NCI-H1105 treated with DMSO at 0.1 percent for 48 hours (cell line): Measurements from ENCODE around the gene PRRC2C.
"Not testable (repeated sequence)": the region's sequence is repeated elsewhere in the genome, so short reads cannot be mapped to it uniquely, and the experiment has no call there.

Source experiments
- DNase-seq: peaks from one replicate; lab custom pipeline; 2025; lab: John Stamatoyannopoulos, UW

The PRRC2C gene

GRCh38 chr1:171585715-171586114 lies 100.4 kb downstream of the PRRC2C start:
- DNase-seq: no peak

DNA sequence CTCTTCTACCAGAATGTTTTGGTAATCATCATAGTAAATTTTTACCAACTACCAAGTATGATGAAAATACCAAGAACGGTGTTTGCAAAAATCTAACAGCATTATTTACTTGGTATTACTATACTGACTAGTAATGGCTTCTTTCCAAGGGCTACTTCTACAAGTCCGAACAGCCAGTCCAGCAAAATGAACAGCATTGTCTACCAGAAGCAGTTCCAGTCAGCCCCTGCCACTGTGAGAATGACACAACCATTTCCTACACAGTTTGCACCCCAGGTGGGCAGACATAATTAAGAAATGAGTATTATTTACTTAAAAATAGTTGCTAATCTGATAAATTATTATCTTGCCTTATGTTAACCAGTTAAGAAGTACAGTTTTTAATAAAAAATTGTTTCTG lies 102.9 kb downstream of the PRRC2C start:
- no peak for DNase-seq

- no peak for DNase-seq
Observed at GRCh38 chr1:171590022-171590421, 104.7 kb downstream of the PRRC2C start.

GRCh38 chr1:171595324-171595723 lies 110.0 kb downstream of the PRRC2C start:
- no peak for DNase-seq

GRCh38 chr1:171596119-171596518 lies 110.8 kb downstream of the PRRC2C start:
- DNase-seq: no peak

- no peak for DNase-seq
Observed at GRCh38 chr1:171596705-171597104, 111.4 kb downstream of the PRRC2C start.

DNA sequence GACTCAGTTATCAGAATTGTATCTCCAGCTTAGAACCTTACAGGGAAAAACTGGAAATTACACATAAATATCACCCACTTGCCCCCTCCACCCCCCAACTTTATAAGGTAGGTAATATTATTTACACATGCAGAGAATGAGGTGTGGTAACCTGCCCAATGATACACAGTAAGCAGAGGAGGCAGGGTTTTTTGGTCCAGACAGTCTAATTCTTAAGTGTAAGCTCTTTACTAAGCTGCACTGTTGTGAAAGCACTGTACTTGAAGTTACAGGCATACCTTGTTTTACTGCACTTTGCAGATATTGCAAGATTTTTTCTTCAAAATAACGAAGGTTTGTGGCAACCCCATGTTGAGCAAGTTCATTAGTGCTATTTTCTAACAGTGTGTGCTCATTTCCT lies 111.9 kb downstream of the PRRC2C start:
- DNase-seq: no peak

DNA sequence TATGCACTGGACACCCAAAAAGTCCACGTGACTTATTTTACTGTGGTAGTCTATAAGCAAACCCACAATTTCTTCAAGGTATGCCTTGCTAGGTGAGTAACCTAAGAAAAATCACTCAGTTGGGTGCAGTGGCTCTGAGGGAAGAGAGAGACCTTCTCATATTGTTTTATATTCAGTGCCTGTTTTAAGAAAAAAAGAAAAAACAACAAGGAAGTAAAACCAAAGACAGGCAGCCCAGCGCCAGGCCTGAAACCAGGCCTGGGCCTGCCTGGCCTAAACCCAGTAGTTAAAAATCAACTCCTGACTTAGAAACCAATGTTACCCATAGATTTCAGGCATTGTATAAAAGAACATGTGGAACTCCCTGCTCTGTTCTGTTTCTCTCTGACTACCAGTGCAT lies 115.0 kb downstream of the PRRC2C start:
- DNase-seq: not testable (repeated sequence)

- DNase-seq: no peak
Observed at GRCh38 chr1:171600862-171601261, 115.5 kb downstream of the PRRC2C start.

DNA sequence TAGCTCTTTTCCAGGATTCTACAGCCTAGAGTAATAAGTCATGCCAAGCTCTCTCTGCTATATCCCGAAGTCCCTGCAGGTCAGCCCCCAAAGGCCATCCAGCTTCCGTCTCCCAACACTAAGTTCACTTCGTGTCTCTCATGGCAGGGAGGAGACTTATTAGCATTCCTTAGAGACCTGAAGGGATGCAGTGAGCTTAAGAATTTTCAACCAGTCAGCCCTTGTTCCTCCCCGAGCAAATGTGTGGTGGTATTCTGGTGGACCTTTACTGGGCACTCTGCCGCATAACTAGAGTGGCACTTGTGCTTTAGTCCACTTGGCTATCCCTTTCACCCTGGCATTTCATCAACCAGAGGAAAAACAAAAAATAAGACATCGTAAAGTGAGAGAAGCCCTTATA lies 117.7 kb downstream of the PRRC2C start:
- DNase-seq: not testable (repeated sequence)

DNA sequence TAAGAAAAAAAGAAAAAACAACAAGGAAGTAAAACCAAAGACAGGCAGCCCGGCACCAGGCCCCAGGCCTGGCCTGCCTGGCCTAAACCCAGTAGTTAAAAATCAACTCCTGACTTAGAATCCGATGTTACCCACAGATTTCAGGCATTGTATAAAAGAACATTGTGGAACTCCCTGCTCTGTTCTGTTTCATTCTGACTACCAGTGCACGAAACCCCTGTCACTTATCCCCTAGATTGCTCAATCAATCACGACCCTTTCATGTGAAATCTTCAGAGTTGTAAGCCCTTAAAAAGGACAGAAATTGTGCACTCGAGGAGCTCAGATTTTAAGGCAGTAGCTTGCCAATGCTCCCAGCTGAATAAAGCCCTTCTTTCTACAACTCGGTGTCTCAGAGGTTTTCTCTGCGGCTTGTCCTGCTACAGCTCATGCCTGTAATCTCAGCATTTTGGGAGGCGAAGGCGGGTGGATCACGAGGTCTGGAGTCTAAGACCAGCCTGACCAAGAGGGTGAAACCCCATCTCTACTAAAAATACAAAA lies 121.1 kb downstream of the PRRC2C start:
- no peak for DNase-seq

DNA sequence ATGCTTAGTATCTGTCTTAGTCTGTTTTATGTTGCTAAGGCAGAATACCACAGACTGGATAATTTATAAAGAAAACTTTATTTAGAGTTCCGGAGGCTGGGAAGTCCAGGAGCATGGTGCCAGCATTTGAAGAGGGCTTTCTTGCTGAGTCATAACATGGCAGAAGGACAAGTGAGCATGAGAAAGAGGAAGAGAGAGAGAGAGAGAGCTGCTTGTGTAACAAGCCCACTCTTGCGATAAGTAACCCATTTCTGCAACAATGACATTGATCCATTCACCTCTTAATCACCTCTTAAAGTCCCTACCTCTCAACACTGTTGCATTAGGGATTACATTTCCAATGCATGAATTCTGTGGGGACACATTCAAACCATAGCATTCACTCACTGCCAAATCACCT lies 125.1 kb downstream of the PRRC2C start:
- no peak for DNase-seq

GRCh38 chr1:171611306-171611705 lies 126.0 kb downstream of the PRRC2C start:
- DNase-seq: no peak

DNA sequence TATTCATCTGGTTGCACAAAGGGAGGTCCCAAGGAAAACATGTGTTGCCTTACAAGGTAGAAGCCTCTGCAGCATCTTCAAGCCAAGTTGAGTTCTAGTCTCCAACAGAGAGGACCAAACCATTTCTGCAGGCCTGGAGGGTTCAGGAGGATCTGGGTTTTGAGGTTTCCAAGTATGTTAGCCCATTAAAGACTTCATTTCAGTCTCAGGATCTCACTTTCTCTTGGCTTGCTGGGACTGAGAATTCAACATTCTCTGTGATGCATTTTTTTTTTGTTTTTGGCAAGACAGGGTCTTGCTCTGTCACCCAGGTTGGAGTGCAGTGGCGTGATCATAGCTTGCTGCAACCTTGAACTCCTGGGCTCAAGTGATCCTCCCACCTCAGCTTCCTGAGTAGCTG lies 128.0 kb downstream of the PRRC2C start:
- DNase-seq: no peak

- DNase-seq: not testable (repeated sequence)
Observed at GRCh38 chr1:171615122-171615906, 130.0 kb downstream of the PRRC2C start.

DNA sequence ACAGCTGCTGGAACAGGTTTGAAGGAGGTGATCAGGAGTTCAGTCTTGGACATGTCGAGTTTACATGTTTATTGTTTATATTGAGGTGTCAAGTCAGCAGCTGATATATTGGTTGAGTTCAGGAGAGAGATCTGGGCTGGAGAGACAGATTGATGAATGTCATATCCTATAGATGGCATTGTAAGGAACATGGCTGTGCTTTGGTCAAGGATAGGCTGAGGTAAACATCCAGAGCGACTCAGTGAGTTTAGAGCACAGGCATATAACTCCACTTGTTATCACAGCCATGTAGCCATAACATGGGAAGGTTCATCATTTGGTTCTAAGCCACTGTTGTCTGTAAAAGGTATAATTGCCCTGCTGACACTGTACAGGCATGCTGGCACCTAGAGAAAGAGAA lies 131.3 kb downstream of the PRRC2C start:
- DNase-seq: no peak

GRCh38 chr1:171622152-171622462 lies 136.8 kb downstream of the PRRC2C start, which contains the start of gene MYOCOS:
TSS of gene MYOCOS (plus strand) at chr1:171622243. CDS start at chr1:171623884, 1,641 bp downstream.
- no peak for DNase-seq

DNA sequence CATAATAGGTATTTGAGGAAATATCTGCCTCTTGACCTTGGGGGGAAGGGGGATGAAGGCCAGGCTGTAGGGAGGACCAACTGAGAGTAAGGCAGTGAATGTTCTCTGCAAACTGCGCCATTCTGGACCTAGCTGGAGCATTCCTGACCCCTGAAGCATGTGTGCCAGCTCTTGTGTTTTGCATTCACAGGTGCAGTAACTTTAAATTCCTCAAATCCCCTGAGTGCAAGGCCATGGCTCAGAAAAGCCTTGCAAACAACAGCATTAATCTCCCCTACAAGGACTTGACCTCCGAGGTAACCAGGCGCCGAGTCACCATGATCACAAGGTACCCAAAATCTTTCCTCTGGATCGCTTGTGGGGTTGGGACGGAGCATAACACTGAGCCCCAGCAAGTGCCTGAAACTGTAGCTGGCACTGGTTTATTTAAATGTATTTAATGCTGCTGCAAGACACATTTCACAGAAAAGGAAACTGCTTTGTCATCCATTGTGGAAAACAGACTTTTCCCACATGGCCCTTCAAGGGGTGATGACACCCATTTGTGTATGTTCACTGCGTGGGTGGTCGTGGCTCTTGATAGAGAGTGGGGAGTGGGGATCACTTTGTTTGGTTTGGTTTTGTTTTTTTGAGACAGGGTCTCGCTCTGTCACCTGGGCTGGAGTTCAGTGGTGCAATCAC lies 138.5 kb downstream of the PRRC2C start:
- no peak for DNase-seq

- no peak for DNase-seq
Observed at GRCh38 chr1:171625225-171625624, 139.9 kb downstream of the PRRC2C start.

GRCh38 chr1:171627020-171627419 lies 141.7 kb downstream of the PRRC2C start:
- no peak for DNase-seq

DNA sequence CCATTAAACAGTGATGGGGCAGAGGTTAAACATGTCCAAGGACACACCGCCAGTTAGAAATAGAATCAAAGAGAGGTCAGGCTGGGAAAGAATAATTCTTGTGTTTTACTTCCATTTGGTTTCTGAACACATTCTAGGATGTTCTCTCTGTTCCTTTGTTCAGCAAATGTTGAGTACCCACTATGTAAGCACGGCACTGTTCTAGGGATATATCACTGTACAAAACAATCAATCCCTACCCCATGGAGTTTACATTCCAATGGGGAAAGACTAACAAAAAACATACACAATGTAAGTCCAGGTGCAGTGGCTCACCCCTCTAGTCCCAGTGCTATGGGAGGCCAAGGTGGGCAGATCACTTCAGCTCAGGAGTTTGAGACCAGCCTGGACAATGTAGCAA lies 142.9 kb downstream of the PRRC2C start:
- no peak for DNase-seq

- no peak for DNase-seq
Observed at GRCh38 chr1:171635661-171636060, 150.3 kb downstream of the PRRC2C start.

- DNase-seq: no peak
Observed at GRCh38 chr1:171636141-171636540, 150.8 kb downstream of the PRRC2C start.
